ENCODE measurements around the gene SCARB1.

GRCh38 chr12:124855275-124855957 is 8.2 kb downstream of the SCARB1 start:
- TF ChIP-seq CTCF (IDR thresholded peaks at IDR 0.05) (no peak), POLR2A (IDR thresholded peaks at IDR 0.05) (no peak)
